GM18868 (cell line): ENCODE measurements around the gene CHSY1.

Source experiments
- ATAC-seq: cut with Tn5 transposase; IDR thresholded peaks from one replicate; pipeline ENCODE4 v1.9.1; 2021; ENCODE audit warnings: mild to moderate bottlenecking, moderate library complexity; ENCODE audit not compliant: unreplicated experiment

CHSY1 gene

GRCh38 chr15:101173233-101174119, 78.4 kb downstream of the CHSY1 start:
- no peak for ATAC-seq

GRCh38 chr15:101172501-101173071, 79.3 kb downstream of the CHSY1 start:
- ATAC-seq = no peak

- ATAC-seq = no peak
Observed at GRCh38 chr15:101171954-101172353, 79.9 kb downstream of the CHSY1 start.

GRCh38 chr15:101170568-101171350, 81.1 kb downstream of the CHSY1 start:
- ATAC-seq = no peak

GRCh38 chr15:101169495-101170071, 82.3 kb downstream of the CHSY1 start:
- ATAC-seq = no peak

GRCh38 chr15:101168898-101169494, 82.9 kb downstream of the CHSY1 start:
- no peak for ATAC-seq

GRCh38 chr15:101168463-101168824, 83.4 kb downstream of the CHSY1 start:
- ATAC-seq = peak; percentile 29

- ATAC-seq = peak; percentile 76
Observed at GRCh38 chr15:101167753-101168462, 83.9 kb downstream of the CHSY1 start.

- ATAC-seq = no peak
Observed at GRCh38 chr15:101167411-101167752, 84.5 kb downstream of the CHSY1 start.

- ATAC-seq = no peak
Observed at GRCh38 chr15:101165905-101166471, 85.9 kb downstream of the CHSY1 start.

- no peak for ATAC-seq
Observed at GRCh38 chr15:101162701-101163483, 89.0 kb downstream of the CHSY1 start.

- no peak for ATAC-seq
Observed at GRCh38 chr15:101161656-101162055, 90.2 kb downstream of the CHSY1 start.

GRCh38 chr15:101159936-101160815, 91.7 kb downstream of the CHSY1 start:
- no peak for ATAC-seq

- no peak for ATAC-seq
Observed at GRCh38 chr15:101159096-101159935, 92.5 kb downstream of the CHSY1 start.

- ATAC-seq = no peak
Observed at GRCh38 chr15:101158166-101159095, 93.4 kb downstream of the CHSY1 start.

GRCh38 chr15:101157721-101158120, 94.1 kb downstream of the CHSY1 start:
- no peak for ATAC-seq
